ENCODE measurements around the gene CDK19. TPM values are rescaled to one million over a fixed set of nuclear protein-coding genes. Genes with fewer than 3 reads are reported as not detected.

Gene CDK19
- polyA plus RNA-seq, 1 donor from 2014 or later = 40.7 TPM

DNA sequence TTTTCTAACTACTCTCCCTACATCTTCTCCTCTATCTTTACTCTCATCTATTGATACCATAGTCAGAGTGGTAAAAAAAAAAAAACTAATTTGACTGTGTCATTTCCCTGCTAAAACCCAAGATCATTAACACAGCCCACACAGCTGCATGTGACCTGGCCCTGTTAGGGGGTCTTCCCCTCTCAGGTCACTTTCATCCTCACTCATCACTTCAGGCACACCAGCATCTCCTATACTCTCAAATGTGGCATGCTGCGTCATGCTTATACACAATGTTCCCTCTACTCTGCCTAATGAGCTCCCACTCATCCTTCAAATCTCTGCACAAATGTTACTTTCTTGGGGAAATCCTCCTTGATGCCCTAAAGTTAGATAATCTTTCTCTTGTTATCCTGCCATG is 86.8 kb downstream of the CDK19 start:
- H4K20me1 ChIP-seq (ENCODE audit: insufficient read depth) = no peaks in the 10 kb centered on the region
- no peak overlapping the region for H3K4me2 ChIP-seq (ENCODE audit: low read length)
- H3K4me3 ChIP-seq (ENCODE audit: low read length) = no peak overlapping the region
- TF ChIP-seq POLR2AphosphoS5 (IDR thresholded peaks at IDR 0.05) = no peak
- no peak for TF ChIP-seq MXI1 (conservative IDR thresholded peaks at IDR 0.05; ENCODE audit: poor library complexity, severe bottlenecking)
- no peak for TF ChIP-seq CTCF (IDR thresholded peaks at IDR 0.05; ENCODE audit: poor library complexity, severe bottlenecking)
- TF ChIP-seq, protein P1, sequence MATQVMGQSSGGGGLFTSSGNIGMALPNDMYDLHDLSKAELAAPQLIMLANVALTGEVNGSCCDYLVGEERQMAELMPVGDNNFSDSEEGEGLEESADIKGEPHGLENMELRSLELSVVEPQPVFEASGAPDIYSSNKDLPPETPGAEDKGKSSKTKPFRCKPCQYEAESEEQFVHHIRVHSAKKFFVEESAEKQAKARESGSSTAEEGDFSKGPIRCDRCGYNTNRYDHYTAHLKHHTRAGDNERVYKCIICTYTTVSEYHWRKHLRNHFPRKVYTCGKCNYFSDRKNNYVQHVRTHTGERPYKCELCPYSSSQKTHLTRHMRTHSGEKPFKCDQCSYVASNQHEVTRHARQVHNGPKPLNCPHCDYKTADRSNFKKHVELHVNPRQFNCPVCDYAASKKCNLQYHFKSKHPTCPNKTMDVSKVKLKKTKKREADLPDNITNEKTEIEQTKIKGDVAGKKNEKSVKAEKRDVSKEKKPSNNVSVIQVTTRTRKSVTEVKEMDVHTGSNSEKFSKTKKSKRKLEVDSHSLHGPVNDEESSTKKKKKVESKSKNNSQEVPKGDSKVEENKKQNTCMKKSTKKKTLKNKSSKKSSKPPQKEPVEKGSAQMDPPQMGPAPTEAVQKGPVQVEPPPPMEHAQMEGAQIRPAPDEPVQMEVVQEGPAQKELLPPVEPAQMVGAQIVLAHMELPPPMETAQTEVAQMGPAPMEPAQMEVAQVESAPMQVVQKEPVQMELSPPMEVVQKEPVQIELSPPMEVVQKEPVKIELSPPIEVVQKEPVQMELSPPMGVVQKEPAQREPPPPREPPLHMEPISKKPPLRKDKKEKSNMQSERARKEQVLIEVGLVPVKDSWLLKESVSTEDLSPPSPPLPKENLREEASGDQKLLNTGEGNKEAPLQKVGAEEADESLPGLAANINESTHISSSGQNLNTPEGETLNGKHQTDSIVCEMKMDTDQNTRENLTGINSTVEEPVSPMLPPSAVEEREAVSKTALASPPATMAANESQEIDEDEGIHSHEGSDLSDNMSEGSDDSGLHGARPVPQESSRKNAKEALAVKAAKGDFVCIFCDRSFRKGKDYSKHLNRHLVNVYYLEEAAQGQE (IDR thresholded peaks at IDR 0.05; ENCODE audit: borderline replicate concordance) = no peak
- no peak for TF ChIP-seq TAF1 (IDR thresholded peaks at IDR 0.05; ENCODE audit: low read depth)
- no peak for TF ChIP-seq SMC3 (conservative IDR thresholded peaks at IDR 0.05; ENCODE audit: poor library complexity)
- TF ChIP-seq EZH2 (IDR thresholded peaks at IDR 0.05; ENCODE audit: borderline replicate concordance, insufficient read depth, low read length, poor library complexity, severe bottlenecking) = no peak
- TF ChIP-seq EP300 (conservative IDR thresholded peaks at IDR 0.05; ENCODE audit: poor library complexity, severe bottlenecking) = no peak
- no peak for TF ChIP-seq RAD21 (conservative IDR thresholded peaks at IDR 0.05)
- H3K27ac ChIP-seq (ENCODE audit: low read length) = no peak overlapping the region
- no peaks in the 10 kb centered on the region for H3K27me3 ChIP-seq (ENCODE audit: insufficient read depth, low read depth, low read length)
- no peaks in the 10 kb centered on the region for H3K79me2 ChIP-seq (replicated peaks; ENCODE audit: insufficient read depth, low read length)
- no peaks in the 10 kb centered on the region for H3K36me3 ChIP-seq (ENCODE audit: insufficient read depth, low read length)
- H3K9me2 ChIP-seq (ENCODE audit: insufficient read depth, low read length) = no peaks in the 10 kb centered on the region
- H3K9ac ChIP-seq (ENCODE audit: low read length) = no peak overlapping the region
- no peaks in the 10 kb centered on the region for H3F3A ChIP-seq (ENCODE audit: insufficient read depth, low read length, poor library complexity, severe bottlenecking)
- H3K9me3 ChIP-seq (ENCODE audit: low read length) = no peaks in the 10 kb centered on the region
- H2AFZ ChIP-seq (ENCODE audit: low read depth, low read length) = no peak overlapping the region

DNA sequence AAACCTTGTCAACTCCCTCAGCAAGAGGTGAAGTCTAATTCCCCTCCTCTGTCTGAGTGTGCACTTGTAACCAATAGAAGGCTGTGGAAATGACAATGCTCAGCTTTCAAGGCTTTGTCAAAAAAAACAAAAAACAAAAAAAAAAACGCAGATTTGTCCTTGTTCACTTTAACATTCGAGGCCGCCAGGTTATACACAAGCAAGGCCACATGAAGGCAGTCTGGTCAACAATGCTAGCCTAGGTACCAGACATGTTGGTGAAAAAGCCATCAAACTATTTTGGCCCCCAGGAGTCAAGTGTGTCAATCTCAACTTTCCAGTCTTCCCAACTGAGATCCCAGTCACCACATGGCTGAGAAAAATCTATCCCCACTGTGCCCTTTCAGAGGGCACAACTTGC is 92.3 kb downstream of the CDK19 start:
- no peaks in the 10 kb centered on the region for H3K9me3 ChIP-seq (ENCODE audit: low read length)
- no peaks in the 10 kb centered on the region for H4K20me1 ChIP-seq (ENCODE audit: insufficient read depth)
- no peaks in the 10 kb centered on the region for H3K79me2 ChIP-seq (replicated peaks; ENCODE audit: insufficient read depth, low read length)
- no peak overlapping the region for H3K4me2 ChIP-seq (ENCODE audit: low read length)
- no peak overlapping the region for H3K4me3 ChIP-seq (ENCODE audit: low read length)
- no peaks in the 10 kb centered on the region for H3K27me3 ChIP-seq (ENCODE audit: insufficient read depth, low read depth, low read length)
- no peaks in the 10 kb centered on the region for H3K9me2 ChIP-seq (ENCODE audit: insufficient read depth, low read length)
- TF ChIP-seq RAD21 (conservative IDR thresholded peaks at IDR 0.05) (no peak), SMC3 (conservative IDR thresholded peaks at IDR 0.05; ENCODE audit: poor library complexity) (no peak), EZH2 (IDR thresholded peaks at IDR 0.05; ENCODE audit: borderline replicate concordance, insufficient read depth, low read length, poor library complexity, severe bottlenecking) (no peak), CTCF (IDR thresholded peaks at IDR 0.05; ENCODE audit: poor library complexity, severe bottlenecking) (no peak), EP300 (conservative IDR thresholded peaks at IDR 0.05; ENCODE audit: poor library complexity, severe bottlenecking) (no peak), MXI1 (conservative IDR thresholded peaks at IDR 0.05; ENCODE audit: poor library complexity, severe bottlenecking) (no peak), POLR2AphosphoS5 (IDR thresholded peaks at IDR 0.05) (no peak), TAF1 (IDR thresholded peaks at IDR 0.05; ENCODE audit: low read depth) (no peak)
- TF ChIP-seq, protein P1 (IDR thresholded peaks at IDR 0.05; ENCODE audit: borderline replicate concordance) = no peak
- no peak overlapping the region for H3K27ac ChIP-seq (ENCODE audit: low read length)
- no peaks in the 10 kb centered on the region for H3K36me3 ChIP-seq (ENCODE audit: insufficient read depth, low read length)
- no peak overlapping the region for H3K9ac ChIP-seq (ENCODE audit: low read length)
- no peaks in the 10 kb centered on the region for H3F3A ChIP-seq (ENCODE audit: insufficient read depth, low read length, poor library complexity, severe bottlenecking)
- no peak overlapping the region for H2AFZ ChIP-seq (ENCODE audit: low read depth, low read length)

Data from neural cell (in vitro differentiated cells).